HL-60 (cell line): ENCODE data around the gene HABP2.

Experiments used
- CTCF ChIP-seq: IDR thresholded peaks from one replicate; pipeline ENCODE4 v1.5.1; 2011; ENCODE audit warnings: low read length, control low read depth, inconsistent platforms; ENCODE audit not compliant: insufficient read depth
- GABPA ChIP-seq: IDR thresholded peaks from 2 replicates; pipeline ENCODE4 v1.6.1; 2012; ENCODE audit warnings: low read depth
- POLR2AphosphoS5 ChIP-seq: IDR thresholded peaks from 2 replicates; pipeline ENCODE4 v1.6.1; 2012; ENCODE audit warnings: low read depth

GRCh38 chr10:113521475-113521795, 31.4 kb upstream of the HABP2 start:
- TF ChIP-seq CTCF (no peak), GABPA (no peak), POLR2AphosphoS5 (no peak)
